Bone marrow (tissue), 2 donors: ENCODE data around the gene MITF.

Source experiments
- DNase-seq, 2 donors: peaks; one replicate each; lab custom pipeline; 2025; lab: John Stamatoyannopoulos, UW

MITF gene

DNA sequence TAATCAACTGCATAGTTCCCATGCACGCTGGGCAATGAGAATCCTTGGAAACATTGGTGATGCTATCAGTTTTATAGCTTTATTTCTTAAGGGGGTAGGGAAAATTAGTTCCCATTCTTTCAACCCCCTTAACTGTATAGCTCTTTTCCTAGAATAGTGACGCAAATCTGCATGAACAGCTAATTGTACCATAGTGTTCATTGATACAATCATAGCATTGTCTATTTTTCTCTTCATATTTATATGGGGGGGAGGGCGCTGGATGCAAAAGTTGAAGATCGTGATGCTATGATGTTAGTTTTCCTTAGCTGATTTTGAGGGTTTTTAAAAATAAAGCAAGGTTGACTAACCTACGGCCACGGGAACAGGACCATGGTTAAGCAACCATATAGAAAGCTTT lies 227.9 kb downstream of the MITF start:
- no peak for DNase-seq

DNA sequence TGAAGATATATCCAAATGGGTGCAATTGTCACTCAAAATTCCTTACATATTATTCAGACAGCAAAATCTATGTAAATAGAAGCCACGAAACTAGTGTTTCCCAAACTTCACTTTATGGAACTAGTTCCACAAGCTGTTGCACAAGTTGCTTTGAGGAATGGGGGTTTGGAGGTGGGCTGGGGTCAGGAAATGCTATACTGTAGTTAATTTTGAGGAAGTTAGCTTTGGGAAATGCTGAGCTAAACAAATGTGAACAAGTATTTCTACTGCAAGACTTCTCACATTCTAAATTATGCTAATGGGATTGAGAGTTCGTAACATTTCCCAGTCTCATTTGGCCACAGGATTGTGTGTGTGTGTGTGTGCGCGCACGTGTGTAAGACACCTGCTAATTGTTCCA lies 231.6 kb downstream of the MITF start:
- DNase-seq: no peak

DNA sequence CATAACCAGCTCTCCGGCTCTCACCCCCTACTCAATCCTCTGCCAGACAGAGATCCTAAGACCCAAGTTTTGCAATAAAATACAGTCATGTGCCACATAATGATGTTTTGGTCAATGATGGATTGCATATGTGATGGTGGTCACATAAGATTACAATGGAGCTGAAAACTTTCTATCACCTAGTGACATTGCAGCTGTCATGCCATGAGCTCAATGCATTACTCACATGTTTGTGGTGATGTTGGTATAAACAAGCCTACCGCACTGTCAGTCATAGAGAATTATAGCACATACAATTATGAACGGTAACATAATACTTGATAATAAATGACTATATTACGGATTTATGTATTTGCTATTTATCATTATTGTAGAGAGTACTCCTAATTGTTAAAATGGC lies 233.4 kb downstream of the MITF start:
- DNase-seq: no peak

DNA sequence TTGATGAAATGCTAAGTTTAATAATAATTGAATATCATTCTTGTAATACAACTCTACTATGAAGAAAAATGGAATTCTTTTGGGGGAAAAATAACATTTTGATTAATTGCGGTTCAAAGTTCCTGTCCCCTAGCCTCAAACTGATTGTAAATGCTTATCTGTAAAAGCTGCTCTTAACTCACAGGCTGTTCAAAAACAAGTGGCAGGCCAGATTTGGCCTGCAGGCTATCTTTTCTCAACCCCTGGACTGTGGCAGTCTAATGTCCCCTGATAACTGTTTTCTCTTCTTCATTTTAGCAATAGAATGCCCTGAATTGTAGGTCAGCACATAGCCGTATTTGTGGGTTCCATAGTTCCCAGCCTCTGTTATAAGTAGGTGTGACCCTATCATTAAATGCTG lies 236.8 kb downstream of the MITF start:
- no peak for DNase-seq

DNA sequence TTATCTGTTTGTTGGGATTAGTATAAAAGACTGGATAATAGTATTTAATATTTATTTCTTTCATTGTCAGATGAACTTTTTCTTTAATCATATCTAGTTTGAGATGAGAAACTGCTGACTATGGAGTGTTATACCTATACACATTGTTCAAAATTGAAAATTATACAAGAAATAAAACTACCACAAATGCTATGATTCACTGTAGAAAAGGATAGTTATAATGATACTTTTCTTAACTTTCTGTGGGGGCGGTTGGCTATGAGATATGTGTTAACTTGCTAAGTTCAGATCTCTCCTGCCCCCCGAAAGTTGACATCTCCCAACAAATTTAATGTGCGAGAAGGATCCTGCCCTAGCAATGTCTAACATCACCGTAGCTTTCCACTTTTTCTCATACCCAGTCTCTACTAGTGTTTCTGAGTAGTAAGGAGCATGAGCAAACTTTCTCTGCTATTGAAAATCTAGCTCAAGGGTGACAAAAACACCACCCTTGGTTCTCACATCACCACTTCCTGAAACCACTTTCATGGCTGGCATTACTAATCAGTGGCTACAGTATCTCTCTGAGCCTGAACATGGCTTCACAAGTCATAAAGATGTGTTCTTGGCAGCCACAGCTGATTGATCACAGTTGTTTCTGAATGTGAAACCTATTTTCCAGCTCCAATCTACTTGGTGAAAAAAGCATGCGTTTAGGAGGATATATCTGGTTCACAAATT lies 244.4 kb downstream of the MITF start:
- DNase-seq: no peak

DNA sequence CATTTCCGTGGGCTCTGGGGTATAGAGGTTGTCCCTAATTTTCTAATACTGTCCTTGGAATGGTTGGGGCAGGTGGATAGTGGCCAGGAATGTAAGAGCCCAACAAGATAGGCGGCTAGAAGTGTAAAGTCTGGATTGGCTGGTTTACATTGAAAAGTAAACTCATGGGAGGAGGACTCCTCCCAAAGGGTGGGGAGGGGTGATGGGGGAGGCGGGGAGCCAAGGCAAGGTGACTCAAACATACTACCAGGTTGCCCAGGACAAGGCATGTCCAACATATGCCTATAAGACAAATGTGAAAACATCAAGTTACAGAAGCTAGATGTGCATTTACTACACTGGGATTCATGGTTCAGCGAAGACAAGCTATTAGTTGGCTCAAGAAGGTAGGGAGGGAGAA lies 246.0 kb downstream of the MITF start:
- DNase-seq: no peak

DNA sequence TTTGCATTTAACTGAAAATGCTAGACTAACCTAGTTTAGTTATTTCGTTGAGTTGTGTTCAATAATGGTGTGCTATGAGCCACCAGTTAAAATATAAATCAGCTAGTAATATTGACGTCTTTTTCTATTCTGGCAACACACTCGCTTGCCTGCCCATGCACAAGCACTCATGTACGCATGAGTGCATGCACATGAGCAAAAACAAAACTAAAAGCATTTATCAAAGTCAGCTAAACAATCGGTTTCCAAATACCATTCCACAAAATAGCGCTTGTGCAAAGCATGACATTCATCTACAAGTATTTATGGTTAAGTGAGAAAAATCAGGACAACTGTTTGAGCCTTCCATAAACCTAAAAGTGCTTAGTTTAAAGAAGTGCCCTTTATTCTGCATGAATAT lies 247.2 kb downstream of the MITF start:
- no peak for DNase-seq

DNA sequence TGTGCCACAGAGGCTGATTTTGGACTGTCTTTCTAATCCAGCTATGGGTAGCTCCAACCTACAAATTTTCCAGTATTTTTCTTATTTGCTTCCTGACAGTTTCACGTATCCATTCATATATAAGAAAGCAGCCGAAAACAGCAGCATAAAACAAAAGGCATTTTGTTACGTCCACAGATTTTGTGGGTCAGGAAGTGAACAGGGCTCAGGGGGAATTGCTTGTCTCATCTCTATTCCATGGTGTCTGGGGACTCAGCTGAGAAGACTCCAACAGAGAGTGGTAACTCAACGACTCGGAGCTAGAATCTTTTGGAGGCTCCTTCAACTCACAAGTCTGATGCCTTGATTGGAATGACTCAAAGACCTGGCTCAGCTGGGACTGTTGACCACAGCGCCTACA lies 248.6 kb downstream of the MITF start:
- DNase-seq: no peak

DNA sequence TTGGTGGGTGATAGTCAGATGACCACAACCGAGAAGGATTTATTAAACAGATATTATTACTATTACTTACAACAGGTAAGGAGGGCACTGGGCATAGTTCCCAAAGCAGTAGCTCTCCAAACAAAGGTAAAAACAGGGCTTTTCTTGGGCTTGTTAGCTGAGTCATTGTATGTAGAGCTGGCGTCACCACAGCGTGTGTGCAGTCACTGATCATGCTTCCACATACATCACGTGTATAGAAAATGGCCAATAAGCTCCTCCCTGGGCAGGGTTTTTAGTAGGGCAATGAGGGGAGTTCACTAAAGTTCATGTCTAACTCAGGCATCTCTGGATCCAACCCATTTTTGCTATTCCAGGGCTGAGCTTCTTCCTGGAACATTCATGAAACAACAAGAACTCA lies 254.5 kb downstream of the MITF start:
- DNase-seq: no peak

DNA sequence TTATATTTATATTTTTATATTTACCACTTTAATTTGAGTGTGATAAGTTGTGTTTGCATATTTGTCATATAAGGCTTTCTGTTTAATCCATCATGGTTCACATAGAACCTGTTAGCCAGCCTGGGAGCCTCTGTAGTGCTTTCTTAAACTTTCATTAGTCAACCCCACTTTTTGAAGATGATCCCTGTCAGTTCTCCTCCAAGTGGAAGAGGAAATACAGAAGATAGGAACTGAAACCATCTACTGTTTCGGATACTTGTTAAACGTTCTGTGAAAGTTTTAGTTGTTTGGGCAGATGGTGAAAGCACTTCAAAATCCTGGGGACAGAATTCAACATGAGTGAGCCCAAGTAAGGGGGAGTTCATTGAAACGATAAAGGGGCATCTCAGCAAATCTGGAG lies 255.7 kb downstream of the MITF start:
- no peak for DNase-seq

DNA sequence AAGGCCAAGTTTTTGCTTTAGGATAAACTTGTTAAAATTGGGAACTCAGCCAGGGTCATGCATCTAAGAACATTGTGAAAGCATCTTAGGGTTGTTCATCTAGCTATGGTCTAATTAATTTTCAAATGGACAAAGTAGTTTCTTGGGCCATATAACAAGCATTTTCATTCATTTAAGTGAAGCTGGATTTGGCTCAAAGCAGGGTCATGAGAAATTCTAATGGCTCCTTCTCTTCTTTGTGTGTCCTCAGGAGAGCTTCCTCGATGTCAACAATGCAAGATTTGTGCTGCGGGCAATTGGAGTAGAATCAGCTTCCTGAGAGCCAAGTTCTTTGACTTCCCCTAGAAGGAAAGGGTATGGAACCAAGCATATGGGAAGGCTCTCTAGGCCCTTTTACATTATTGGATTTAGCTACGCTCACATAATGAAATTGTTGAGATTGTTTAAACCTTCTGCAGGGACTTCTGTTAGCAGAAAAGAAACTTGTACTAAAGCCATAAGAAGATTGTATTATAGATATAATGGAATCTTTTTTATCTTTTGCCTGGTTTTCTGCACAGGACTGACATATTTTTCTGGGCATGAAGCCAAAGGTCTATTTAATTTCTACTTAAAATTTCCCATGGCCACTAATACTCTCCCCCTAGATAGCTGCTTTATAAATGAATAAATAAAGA lies 258.5 kb downstream of the MITF start:
- no peak for DNase-seq

DNA sequence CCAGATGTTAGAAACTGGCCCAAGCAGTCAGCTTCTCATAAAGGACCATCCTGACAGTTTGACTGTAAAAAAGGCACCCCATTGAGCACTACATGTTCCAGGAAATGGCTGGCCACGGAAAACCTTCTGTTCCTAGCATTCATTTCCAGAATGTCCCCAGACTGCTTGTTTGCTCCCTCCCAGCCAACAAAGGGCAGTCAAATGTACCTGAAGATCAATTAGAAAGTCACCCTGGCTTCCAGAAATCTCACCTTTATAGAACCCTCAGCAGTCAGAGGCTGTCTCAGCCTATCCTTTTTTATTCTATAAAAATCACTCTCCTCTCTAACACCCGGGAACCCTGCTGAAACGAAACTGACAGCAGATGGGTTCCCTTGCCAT lies 259.5 kb downstream of the MITF start:
- DNase-seq: no peak

DNA sequence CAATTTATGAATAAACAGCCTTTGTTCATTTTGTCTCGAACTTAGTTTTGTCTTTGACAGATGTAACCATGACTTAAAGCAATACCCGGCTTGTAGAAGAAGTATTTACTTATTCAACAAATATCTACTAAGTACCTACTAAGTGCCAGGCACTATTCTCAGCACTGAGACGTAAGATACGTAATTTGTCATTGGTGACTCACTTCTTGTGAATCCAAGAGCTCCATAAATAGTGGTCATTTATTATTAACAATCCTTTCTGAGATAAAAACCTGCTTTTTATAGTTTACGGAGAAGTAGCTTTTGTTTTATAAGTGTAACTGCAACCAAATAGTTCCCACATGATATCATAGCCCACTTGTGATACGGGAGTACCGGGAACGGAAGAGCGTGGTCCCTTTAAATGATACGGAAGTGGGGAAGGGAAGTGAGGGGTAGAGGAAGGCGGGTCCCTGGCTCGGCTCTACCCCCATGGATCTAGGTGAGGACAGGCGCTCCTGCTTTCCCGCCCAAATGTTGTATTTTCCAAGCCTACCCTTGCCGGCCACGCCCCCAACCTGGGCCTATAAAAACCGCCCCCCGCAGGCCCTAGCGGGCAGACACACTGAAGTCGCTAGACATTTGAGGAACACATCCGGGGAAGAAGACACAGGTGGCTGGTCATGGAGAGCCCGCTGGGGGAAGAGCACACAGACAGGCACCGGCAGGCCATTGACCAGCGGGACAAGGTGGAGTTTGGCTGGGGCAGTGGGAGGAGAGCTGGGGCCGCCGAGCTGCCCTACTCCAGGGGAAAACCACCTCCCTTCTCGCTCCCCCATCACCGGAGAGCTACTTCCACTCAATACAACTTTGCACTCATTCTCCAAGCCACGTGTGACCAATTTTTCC lies 260.1 kb downstream of the MITF start, which contains the start of gene SAMMSON:
TSS of gene SAMMSON (plus strand) at position 594 of the 888 bp plus-strand sequence.
- no peak for DNase-seq

DNA sequence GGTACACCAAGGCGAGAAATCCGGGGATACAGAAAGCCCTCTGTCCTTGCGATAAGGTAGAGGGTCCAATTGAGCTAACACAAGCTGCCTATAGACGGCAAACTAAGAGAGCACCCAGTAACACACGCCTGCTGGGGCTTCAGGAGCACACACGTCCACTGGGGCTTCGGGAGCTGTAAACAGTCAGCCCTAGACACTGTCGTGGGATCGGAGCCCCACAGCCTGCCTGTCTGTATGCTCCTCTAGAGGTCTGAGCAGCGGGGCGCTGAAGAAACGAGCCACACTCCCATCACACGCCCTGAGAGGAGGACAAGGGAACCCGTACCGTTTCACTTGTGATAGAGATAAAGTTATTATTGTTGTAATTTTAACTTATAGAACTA lies 260.8 kb downstream of the MITF start:
- DNase-seq: no peak

DNA sequence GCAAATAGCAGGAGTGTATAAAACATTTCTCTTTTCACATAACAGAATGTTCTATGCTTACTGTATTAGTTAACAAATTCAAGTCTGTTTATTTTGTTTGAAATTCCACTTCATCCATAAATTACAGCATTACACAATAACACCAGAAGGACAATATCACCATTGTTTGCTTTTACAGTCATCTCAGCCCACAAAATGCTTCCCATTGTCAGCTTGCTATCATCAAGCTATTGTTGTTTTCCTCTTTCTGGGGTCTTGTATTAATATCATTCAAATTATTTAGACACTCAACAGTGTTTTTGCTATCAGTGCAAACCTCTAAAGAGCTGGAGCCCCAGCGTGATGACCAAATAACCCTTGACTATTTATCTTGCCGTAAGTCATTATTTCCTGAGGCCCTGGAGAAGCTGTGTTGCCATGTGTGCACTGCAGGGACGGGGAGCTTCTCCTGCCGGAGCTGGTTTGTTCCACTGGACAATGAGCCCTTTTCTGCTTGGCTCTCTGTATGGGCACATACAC lies 261.4 kb downstream of the MITF start:
- DNase-seq: no peak

DNA sequence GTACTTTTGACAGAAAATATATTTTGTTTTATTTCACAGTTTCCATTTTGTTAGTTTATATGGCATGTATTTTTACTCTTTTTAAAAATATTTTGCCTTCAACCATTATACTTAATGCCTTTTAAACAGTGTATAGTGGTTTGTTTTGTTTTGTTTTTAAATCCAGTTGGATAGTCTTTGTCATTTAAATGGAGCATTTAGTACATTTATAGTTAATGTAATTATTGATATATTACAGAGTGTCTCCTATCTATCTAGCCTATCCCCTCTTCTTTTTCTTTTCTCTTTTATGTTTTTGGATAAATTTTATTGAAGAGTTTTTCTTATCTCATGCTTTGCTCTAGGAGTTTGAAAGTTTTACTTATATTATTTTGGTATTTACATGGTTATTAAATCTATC lies 263.9 kb downstream of the MITF start:
- DNase-seq: no peak

DNA sequence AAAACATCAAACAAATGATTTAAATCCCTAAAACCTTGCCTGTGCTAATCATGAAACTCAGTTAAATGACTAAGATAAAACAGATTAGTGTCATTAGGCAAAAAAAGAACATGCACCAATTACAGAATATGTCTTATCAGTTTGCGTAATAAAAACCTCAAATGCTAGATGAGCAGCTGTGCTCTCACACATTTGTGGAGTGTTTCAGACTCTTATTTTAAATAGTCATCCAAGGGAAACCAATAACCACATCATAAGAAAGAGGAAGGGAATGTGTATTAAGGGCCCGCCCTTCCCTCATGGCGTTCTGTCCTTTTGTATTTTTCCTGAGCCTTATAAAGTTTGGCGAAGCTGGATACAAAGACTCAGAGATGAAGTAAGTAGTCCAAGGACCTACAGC lies 266.8 kb downstream of the MITF start:
- no peak for DNase-seq

DNA sequence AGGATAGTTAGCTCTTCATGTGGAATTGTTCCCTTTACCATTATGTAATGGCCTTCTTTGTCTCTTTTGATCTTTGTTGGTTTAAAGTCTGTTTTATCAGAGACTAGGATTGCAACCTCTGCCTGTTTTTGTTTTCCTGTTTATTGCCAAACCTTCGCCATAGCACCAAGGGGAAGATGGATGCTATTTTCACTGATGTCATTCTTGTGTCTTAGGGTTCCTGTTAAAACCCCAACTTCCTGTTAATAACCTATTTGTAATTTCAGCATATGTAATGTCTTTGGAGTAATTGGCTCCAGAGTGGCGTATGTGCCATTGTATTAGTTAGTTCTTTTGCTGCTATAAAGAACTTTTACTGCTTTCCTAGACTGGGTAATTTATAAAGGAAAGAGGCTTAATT lies 271.1 kb downstream of the MITF start:
- DNase-seq: no peak

DNA sequence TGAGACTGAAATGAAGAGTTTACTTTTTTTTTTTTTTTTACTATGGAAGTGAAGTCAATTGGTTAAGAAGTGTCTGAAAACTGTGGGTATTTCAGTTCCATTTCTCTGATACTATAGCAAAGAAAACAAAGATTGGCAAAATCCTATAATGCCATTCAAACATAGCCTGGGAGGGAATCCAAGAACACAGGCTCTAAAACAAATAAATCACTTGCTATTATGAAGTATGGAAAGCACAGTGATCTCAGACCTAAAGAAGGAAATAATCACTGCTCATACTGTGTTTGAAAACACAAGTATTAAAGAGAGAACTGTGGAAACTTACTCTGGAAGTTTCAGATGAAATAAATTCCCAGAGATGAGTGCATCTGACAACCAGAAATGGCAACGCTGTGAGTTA lies 272.3 kb downstream of the MITF start:
- no peak for DNase-seq
